Activated naive CD4-positive, alpha-beta T cell treated with Interleukin-2 at 50 U/mL for 16 hours (primary cell): ENCODE measurements around the gene MOGAT1.
"Not testable (repeated sequence)": the region's sequence is repeated elsewhere in the genome, so short reads cannot be mapped to it uniquely, and the experiment has no call there.

Experiments
- DNase-seq: peaks from one replicate; pipeline ENCODE4 v3.0.0-alpha.2; 2020

MOGAT1 gene

DNA sequence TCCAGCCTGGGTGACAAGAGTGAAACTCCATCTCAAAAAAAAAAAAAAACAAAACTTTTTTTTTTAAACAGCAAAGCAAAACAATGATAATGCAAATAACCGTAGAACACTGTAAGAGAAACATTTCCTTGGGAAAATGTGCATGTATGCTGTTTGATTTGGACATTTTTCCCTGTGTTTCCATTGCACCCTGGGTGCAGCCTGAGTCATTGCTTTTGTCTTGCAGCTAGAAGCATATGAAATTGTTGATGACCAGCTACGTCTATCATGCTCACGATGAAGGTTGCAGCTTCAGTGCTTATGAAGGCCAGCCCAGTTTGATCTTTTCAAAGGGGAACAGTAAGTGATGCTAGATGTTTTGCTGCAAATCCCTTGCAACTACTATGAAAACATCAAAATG lies 41.5 kb downstream of the MOGAT1 start:
- DNase-seq: no peak

DNA sequence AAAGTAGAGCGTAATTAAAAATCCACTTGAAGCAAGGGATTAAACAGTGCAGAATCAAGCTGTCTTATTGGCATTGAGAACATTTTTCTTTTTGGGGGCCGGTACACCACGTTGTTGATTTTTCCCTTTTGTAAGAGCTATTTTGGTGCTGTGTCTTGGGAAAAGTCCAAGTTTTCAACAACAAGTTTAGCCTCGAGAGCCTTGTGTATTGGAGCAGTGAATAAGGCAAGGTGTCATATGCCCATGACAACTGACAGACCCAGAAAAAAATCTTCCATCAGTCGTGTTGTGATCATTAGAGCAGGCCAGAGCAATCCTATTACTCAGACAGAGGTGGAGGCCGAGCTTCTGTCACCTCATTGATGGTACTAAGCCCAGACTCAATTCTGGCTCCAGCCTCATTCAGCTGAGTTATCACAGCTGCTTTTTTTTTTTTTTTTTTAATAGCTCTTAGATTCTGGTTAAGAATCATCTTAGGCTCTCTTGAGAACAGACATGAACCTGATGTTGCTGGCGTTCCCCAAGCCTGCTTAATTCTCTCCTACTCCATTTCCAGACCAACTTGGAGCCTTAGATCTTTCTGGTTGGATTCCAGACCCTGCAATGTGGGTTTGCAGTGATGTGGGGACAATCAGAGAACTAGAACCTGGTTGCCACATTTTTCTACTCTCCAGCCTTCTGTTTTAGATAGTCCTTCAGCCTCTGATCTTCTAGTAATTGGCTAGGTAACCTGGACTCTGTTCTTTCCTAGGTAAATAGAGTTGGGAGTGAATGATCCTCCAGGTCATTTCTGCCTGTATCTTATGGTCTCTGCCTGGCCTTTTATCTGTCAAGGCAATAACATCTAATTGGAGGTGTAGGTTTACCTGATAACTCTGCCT lies 43.1 kb downstream of the MOGAT1 start:
- no peak for DNase-seq

DNA sequence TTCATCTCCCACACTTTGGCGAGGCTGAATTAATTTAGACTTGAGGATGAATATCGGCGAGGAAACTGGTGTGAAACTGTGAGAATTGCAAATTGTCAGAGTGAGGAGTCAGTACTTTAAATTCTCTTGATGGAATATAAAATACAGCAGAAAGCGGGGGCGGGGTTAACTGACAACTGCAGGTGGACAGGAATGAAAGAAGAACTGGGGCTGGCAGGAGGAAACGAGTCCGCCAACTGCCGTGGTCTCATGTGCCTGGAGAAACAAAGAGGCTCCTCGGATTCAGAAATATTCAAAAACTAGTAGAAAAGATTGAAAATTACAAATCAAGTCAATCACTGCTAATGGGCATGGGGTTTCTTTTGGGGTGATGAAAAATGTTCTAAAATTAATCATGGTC lies 44.3 kb downstream of the MOGAT1 start:
- DNase-seq: no peak

DNA sequence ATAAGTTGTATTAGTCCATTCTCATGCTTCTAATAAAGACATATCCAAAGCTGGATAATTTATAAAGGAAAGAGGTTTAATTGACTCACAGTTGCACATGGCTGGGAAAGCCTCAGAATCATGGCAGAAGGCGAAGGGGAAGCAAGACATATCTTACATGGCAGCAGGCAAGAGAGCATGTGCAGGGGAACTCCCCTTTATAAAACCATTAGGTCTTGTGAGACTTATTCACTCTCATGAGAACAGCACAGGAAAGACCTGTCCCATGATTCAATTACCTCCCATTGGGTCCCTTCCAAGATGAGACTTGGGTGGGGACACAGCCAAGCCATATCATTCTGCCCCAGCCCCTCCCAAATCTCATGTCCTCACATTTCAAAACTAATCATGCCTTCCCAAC lies 48.3 kb downstream of the MOGAT1 start:
- DNase-seq: not testable (repeated sequence)

DNA sequence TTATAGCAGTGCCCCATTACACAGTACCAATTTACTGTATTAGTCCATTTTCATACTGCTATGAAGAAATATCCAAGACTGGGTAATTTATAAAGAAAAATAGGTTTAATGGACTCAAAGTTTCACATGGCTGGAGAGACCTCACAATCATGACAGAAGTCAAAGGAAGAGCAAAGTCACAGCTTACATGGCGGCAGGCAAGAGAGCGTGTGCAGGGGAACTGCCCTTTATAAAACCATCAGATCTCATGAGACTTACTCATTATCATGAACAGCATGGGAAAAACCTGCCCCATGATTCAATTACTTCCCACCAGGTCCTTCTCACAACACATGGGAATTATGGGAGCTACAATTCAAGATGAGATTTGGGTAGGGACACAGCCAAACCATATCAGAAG lies 50.1 kb downstream of the MOGAT1 start:
- not testable (repeated sequence) for DNase-seq

DNA sequence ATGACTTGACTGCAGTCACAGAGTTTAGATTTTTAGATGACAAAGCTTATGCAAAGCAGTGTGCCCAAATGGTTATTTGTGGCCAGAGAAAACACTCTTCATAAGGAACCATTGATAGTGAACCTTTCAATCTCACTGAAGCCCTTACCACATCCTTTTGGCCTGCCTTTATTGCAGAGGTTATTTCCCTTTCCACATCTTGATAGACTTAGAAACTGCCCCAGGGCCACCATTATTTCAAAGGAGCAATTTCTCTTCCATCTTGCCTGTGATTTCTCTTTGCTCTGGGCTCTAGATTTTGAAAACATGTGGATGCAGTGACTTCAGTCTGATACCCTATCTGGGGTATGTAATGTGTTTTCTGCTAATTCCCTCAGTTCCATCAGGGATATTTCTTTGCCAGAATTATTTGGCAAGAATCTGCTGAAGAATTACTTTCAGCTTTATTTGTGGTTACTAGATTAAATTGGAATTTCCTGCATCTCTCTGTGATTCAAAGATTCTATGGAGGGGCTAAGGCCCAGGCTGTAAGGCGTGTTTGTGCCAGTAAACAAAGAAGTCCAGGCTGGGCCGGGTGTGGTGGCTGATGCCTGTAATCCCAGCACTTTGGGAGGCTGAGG lies 51.0 kb downstream of the MOGAT1 start:
- DNase-seq: no peak

DNA sequence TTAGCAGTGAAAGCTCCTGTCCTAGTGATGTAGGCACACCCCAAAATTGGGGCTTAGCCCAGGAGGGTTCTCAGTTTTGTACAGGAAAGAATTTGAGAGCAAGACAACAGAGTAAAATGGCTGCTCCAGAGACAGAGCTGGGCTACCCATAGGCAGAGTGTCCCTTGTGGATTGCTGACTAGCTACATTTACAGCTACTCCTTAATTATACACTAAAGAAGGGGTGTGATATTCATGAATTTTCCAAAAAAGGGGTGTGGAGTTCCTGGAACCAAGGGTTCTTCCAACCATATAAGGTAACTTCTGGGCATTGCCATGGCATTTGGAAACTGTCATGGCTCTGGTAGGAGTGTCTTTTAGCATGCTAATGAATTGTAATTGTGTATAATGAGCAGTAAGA lies 52.8 kb downstream of the MOGAT1 start:
- no peak for DNase-seq

DNA sequence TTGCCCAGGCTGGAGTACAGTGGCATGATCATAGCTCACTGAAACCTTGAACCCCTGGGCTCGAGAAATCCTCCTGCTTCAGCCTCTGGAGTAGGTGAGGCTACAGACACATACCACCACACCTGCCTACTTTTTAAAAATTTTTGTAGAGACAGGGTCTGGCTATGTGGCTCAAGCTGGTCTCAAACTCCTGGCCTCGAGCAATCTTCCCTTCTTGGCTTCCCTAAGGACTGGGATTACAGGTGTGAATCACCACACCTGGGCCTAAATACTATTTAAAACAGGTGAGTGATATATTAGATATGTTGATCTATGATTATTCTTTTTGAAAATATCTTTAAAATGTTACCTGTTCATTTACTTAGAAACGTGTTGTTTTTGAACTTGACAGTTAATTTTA lies 57.2 kb downstream of the MOGAT1 start:
- no peak for DNase-seq

DNA sequence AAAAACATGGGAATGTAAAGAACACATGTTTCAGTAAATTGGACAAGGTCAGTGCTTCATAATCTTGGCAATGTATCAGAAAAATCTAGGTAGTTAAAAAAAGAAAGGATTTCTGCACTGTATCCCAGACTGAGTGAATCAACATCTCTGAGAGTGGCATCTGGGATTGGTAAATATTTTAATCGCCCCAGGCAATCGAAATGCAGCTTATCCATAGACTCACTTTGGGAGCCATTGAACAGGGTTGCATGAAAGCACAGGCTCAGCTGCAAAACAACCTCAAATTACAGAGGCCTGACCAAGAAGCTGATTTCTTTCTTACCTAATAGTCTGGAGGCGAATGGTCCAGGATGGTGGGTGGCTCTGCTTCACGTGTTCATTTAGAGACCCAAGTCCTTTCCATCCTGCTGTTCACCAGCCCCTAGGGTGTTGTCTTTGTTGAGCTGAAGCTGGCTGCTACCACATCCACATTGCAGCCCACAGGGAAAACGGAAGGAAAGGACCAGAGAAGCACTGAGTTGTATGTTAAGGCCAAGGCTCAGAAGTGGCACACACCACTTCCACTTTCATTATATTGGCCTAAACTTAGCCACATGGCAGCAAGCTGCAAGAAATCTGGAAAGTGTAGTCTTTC lies 59.0 kb downstream of the MOGAT1 start:
- DNase-seq: no peak

DNA sequence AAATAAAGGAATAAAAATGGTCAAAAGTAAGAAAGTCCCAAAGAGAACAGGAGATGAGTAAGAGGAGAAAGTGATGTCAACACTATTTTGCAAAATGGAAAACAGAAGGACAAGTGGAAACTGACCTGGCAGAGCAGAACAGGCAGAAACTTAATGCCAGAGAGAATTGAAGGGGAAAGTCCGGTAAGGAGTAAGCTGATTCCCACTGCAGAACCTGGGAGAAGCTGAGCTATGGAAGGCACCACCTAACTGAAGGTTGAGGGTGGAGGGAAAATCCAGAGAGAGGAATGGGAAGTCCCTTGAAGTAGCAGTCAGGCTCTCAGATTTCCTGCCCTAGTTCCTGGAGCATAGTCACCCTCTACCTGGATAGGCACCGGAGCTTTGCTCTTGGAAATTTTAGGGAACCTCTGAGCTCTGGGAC lies 59.8 kb downstream of the MOGAT1 start:
- DNase-seq: no peak

DNA sequence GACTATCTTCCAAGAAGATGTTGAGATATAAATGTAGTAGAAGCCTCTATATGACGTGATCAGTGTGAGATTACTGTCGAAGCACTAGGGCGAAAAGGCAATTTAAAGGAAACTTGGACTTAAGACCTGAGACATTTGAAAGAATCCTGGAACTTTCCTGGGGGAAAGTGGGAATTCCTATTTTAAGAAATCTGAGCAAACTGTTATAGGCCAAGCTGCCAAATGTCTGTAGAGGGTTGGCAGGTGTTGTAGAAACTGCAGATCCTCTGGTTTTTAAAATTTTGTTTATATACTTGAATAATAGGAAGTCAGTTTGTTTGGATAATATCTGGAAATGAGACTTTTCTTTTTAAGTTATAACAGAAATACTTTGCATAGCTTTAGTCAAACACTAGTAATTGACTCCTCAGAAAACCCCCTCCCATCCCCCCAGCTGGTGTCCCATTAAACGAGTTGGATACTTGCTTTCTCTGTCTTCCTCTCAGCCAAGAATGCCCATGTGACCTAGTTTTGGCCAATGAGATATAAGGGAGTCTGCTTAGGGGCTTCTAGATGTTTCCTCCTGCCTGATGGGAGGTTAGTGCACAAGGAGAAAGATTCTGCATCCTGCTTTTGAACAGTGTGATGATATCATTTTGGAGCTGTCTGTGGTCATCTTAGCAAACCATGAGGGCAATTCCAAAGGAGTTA lies 61.2 kb downstream of the MOGAT1 start:
- DNase-seq: no peak

DNA sequence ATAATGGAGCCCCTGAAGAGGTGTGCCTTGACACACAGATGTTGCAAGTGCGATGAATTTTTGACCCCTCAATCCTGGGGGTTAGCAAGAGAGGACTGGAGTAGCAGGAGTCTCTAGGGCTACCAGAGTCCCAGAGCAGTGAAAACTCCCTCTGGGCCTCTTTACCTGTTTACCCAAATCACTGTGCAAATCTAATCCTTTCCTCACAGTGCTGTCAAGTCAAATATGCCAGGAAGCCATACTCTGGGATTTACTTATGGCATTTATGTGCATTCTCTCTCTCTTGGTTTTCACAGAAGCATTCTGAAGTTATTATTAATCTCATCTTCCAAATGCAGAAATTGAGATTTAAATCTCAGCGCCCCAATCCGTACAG lies 62.0 kb downstream of the MOGAT1 start:
- no peak for DNase-seq

DNA sequence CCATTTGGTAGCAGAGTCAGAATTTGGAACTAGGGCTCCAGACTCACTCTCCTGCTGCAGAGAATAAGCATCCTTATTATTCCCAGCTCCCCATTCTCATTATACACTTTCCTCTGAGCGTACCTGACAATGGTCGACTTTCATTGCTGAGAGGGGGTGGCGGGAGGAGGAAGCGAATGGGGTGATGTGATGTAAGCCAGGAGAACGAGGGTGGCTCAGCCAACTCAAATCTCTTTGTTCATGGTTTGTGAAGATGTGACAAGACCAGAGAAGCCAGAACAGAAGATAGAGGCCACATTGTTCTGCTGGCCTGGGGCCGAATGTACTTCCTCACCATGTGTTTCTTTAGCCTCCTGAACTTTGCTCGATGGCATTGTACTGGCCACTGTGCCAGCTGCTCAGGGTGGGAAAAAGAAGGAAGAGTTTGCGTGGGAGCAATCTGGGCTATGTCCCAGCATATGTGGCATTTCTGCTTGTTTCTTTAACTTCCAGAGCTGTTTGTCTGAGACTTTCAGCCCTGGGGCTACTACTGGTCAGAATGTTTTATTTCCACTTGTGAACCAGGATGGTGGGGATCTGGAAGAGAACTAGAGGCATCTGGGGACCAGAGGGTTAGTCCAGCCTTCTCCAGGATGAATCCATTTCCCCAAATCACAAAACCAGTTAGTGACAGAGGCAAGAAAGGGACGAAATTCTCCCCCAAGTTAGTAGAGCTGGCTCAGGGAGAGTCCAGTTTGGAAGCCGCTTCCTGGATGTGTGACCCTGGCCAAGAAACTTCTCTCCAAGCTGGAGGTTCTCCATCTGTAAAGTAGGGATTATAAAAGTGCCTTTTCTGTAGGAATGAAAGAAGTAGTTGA lies 62.6 kb downstream of the MOGAT1 start:
- no peak for DNase-seq

DNA sequence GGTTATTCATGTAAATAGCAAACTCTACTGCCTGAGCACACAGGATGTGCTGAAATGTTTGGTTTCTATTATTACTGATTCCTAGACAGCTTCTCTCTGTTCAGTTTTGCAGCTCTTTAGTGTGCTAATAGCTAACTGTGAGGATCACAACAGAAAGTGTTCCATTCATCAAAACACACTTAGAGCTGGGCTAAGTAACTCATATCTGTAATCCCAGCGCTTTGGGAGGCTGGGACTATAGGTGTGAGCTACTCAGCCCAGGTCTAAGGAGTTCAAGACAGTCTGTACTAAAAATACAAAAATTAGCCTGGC lies 63.2 kb downstream of the MOGAT1 start:
- DNase-seq: no peak

DNA sequence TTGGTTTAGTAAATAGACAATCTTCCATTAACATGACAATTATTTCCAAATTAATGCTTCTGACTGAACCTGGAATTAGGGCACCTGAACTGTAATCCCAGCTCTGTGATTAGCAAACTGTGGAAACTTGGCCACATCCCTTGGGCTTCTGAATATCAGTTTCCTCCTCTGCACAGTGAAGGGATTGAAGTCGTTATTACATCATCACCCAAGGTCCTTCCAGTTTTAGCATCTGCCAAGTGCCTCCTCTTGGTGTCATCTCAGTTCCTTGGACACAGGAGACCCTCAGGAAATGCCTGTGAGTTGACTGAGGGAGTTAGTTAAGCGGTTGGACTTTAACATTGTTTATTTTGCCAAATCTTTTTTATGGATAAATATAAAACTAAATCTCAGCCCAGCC lies 64.8 kb downstream of the MOGAT1 start:
- no peak for DNase-seq

DNA sequence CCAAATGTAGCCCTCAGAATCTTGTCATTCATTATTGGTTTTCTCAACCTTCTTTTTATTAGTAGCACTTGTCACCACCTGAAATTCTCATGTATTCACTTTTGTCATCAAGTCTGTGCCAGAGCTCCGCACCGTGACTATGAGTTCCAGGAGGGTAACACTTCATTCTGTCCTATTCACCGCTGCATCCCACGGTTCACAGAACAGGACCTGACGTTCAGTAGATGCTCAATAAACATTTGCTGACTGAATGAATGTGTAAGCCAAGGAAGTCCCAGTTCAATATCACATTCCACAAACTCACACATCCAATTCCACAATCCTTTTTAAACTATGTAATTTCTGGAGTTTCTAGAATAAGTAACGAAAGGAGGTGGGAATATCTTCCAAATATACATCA lies 65.5 kb downstream of the MOGAT1 start:
- DNase-seq: no peak

DNA sequence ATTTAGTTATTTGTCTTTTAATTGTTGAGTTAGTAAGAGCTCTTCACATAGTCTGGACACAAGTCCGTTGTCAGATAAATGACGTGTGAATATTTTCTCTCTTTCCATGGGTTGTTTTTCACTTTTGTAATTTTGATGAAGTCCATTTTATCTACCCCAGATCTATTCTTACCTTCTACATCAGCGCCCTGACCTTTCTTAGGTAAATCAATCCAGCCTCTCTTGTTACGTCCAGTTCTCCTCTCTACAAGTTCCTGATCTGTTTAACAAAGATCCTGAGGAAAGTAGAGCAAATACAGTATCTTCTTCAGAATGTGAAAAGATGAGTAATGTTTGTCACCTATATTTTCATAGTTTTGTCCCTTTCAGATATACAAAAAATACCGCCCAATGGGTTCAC lies 66.9 kb downstream of the MOGAT1 start:
- DNase-seq: no peak

DNA sequence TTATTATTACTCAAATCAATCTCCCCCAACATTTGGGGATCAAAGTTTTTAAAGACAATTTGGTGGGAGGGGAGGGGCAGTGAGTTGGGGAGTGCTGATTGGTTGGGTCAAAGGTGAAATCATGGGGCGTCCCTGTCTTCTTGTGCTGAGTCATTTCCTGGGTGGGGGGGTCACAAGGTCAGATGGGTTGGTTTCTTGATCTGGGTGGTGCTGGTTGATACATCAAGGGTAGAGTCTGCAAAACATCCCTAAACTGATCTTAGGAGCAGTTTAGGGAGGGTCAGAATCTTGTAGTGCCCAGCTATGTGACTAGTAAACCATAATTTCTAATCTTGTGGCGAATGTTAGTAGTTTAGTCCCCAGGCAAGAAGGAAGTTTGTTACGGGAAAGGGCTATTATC lies 67.4 kb downstream of the MOGAT1 start:
- DNase-seq: no peak

DNA sequence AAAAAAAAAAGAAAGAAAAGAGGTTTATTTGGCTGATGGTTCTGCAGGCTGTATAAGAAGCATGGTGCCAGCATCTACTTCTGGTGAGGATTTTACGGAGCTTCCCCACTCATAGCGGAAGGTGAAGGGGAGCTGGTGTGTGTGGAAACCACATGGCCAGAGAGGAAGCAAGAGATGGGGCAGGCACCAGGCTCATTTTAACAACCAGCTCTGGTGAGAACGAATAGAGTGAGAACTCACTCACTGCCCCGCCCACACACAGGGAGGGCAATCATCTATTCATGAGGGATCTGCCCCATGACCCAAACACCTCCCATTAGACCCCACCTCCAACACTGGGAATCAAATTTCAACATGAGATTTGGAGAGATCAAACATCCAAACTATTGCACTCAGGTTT lies 68.5 kb downstream of the MOGAT1 start:
- no peak for DNase-seq

DNA sequence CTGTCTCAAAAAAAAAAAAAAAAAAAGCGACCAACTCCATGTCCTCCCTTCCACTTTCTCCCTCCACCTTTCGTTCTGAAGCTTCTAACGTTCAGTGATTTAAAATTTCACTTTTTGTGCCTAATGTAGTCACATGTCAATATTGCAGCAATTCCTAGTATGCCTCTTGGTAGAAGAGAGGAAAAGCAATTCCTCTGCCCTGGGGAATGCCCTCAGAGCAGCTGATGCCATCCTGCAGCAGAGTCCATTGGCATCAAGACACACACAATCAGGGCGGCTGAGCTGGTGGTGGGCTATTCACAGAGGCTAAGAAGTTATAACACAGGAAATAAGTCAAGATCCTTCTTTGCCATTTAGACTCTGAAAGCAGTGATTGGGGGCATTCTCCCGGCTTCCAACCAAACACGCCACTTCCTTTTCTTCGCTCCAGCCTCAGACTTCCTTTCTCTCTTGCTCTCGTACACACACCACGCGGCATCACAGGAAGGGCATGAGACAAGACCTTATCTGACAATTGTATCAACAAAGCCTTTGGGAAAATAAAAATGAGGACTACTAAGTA lies 71.9 kb downstream of the MOGAT1 start:
- no peak for DNase-seq

DNA sequence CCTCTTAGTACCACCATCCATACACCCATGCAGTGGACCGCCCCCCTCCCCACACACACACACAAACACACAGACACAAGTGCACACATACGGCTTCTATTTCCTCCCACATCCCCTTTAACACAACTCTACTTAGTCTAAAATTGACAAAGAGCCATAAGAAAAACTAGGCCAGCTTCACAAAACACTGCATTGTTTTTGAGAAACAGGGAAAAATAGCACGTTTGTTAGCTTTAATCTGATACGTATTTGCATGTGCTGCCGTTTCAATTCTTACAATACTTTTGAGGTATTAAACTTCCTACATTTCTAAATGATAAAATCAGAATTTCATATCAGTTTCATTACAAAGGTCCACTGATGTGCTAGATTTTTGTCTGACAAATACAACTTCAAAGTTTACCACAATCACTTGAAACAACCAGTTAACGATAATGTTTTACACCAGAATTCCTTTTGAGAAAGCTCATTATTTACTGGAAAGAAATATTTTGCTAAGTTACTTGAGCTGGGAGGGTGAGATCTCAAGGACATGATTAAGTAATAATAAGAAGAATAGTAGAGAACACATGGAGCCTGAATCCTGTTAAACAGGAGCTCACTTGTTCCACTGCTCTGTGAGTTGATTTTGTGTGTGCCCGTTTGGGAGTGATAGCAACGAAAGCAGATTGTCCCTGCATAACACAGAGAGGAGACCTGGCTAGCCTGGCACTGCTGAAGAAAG lies 74.5 kb downstream of the MOGAT1 start:
- no peak for DNase-seq
